Motor neuron (in vitro differentiated cells): ENCODE measurements around the gene ZNF24. TPM values are rescaled to one million over a fixed set of nuclear protein-coding genes. Genes with fewer than 3 reads are reported as not detected.

ENCODE experiments used
- ATAC-seq, 8 experiments: fragments of 200-7000 bp; cut with Tn5 transposase; replicated peaks in 6 of 8; 2 replicates each; pipeline ENCODE4 v1.8.0; 2021; ENCODE audit warnings: mild to moderate bottlenecking in 8 of 8, moderate library complexity in 8 of 8
- H3K27ac ChIP-seq, 2 donors: fragments of 250-450 bp; sonication (Bioruptor Pico); 2 replicates each; pipeline ENCODE4 v1.9.0; 2021; ENCODE audit warnings: antibody characterized with exemption in 2 of 2, mild to moderate bottlenecking in 2 of 2, moderate library complexity in 1 of 2
- H3K4me1 ChIP-seq, 2 donors: fragments of 250-450 bp; sonication (Bioruptor Pico); replicated peaks in 1 of 2; 2 replicates each; pipeline ENCODE4 v1.6.1; 2021; ENCODE audit warnings: antibody characterized with exemption in 2 of 2, mild to moderate bottlenecking in 2 of 2, moderate library complexity in 1 of 2
- H3K4me3 ChIP-seq, 5 donors: fragments of 250-450 bp; sonication (Bioruptor Pico); 2 replicates each; pipeline ENCODE4 v1.9.0; 2021; ENCODE audit warnings: antibody characterized with exemption in 5 of 5, mild to moderate bottlenecking in 5 of 5, moderate library complexity in 4 of 5
- WGBS, 10 experiments: fragments of 450-650 bp; shearing (Covaris generic); methylation state at CpG; one replicate each; pipeline ENCODE4 v1.0.0; 2022; 5-methylcytosine and 5-hydroxymethylcytosine counted together
- in situ Hi-C, 9 experiments: fragments of 400-800 bp; cut with MboI; loops; one replicate each; pipeline ENCODE4 v1.15.0; 2021; ENCODE audit warnings: low sequenced_read_pairs in 9 of 9, low pct_unique_long_range_greater_than_20kb in 2 of 9; ENCODE audit not compliant: unreplicated experiment in 9 of 9
- total RNA-seq, 8 experiments: library from RNA; unstranded; fragments of 300-600 nt; gene quantifications; 2 replicates each; pipeline versions ENCODE4 v1.2.3 to v1.2.4, GENCODE V29; 2022

Gene ZNF24
- total RNA-seq: 10 to 100 TPM; 27.9 to 56.0 (median 44.5) TPM

GRCh38 chr18:35343936-35344735 is at the start of gene ZNF24:
Gene ZNF24 (minus strand): TSS chr18:35344420. CDS start chr18:35340650, 3,770 bp downstream.
- H3K4me3 ChIP-seq: peak within 1 kb of the TSS; percentile 77 to 100 (median 86)
- peak within 1 kb of the TSS; percentile 99 to 100 for H3K27ac ChIP-seq
- ATAC-seq: peak; percentile 85 to 93 (median 90)
- peaks cover 9 to 19% of the 10 kb centered on the region in 2 donors for H3K4me1 ChIP-seq
- in situ Hi-C loops: no loop called here
- 0 to 6% (median 2%) methylated on average over 2 to 5 of the region's 64 CpGs; no CpG with 5 or more reads in 6 of the 10 experiments for WGBS, 10 experiments

- ATAC-seq: no peak
- in situ Hi-C loops: no loop called here
- H3K27ac ChIP-seq: no peak overlapping the region
- no peak overlapping the region for H3K4me3 ChIP-seq
- no peaks in the 10 kb centered on the region for H3K4me1 ChIP-seq
Observed at GRCh38 chr18:35393716-35394115, 49.5 kb upstream of the ZNF24 start.

DNA sequence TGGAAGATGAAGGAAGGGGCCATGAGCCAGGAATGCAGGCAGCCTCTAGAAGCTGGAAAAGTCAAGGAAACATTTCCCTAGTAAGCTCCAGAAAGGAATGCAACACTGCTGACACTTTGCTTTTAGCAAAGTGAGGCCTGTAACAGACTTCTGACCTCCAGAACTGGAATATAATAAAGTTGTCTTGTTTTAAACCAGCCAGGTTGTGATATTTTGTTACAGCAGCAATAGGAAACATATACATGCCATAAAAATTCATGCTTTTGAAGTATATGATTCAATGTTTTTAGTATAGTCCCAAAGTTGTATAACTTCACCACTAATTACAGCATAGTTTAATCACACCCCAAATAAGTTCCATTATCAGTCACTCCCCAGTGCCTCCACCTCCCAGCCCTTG is 48.2 kb upstream of the ZNF24 start:
- in situ Hi-C loops: no loop called here
- Histone ChIP-seq H3K27ac (no peak overlapping the region), H3K4me1 (no peaks in the 10 kb centered on the region), H3K4me3 (no peak overlapping the region)
- ATAC-seq: no peak

DNA sequence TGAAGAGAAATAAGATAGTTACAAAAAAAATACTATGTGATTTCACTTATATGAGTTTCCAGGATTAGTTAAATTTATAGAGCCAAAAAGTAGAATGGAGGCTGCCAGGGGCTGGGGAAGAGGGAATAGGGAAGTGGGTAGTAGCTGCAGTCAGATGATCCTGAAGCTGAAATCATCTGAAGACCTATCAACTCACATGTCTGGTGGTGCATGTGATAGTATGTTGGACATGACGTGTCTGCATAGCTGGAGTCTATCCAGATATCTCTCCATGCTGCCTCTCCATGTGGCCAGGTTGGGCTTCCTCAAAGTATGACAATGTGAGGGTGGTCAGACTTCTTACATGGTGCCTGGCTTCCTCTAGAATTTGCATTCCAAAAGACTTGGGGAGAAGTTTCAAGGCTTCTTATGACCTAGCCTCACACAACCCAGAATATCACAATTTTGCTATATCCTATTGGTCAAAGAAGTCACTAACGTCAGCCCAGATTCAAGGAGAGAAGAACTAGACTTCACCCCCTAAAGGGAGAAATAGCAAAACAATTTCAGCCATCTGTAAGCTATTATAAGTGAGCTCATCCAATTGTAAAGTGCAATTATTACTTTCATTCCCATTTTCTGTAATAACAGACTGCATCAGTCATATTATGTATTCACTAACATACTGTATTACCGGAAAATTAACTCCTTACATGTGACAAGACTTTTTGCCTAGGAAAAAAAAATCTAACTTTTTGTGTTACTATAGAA is 46.9 kb upstream of the ZNF24 start:
- Histone ChIP-seq H3K4me1 (no peaks in the 10 kb centered on the region), H3K27ac (no peak overlapping the region), H3K4me3 (no peak overlapping the region)
- in situ Hi-C loops: no loop called here
- 0 to 92% (median 38%) methylated on average over 1 to 3 of the region's 3 CpGs; no CpG with 5 or more reads in 2 of the 10 experiments for WGBS, 10 experiments
- peak in 1 of 8 experiments; percentile 8 for ATAC-seq

DNA sequence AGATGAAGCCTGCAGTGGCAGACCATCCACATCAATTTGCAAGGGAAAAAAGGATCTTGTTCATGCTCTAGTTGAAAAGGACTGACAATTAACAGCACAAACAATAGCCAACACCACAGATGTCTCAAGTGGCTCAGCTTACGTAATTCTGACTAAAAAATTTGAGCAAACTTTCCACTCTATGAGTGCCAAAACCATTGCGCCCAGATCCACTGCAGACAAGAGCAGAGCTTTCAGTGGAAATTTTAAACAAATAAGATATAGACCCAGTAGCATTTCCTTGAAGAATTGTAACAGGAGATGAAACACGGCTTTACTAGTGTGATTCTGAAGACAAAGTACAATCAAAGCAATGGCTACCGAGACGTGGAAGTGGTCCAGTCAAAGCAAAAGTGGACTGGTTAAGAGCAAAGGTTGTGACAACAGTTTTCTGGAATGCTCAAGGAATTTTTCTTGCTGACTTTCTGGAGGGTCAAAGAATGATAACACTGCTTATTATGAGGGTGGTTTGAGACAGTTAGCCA is 44.9 kb upstream of the ZNF24 start:
- H3K27ac ChIP-seq: no peak overlapping the region
- no peak overlapping the region for H3K4me3 ChIP-seq
- H3K4me1 ChIP-seq: no peaks in the 10 kb centered on the region
- in situ Hi-C loops: no loop called here
- 11 to 85% (median 42%) methylated on average over 1 to 5 of the region's 5 CpGs; no CpG with 5 or more reads in 2 of the 10 experiments for WGBS, 10 experiments
- ATAC-seq: no peak

GRCh38 chr18:35387152-35387571 is 42.9 kb upstream of the ZNF24 start:
- Histone ChIP-seq H3K4me3 (no peak overlapping the region), H3K4me1 (no peaks in the 10 kb centered on the region), H3K27ac (no peak overlapping the region)
- WGBS, 10 experiments: 17 to 100% (median 88%) methylated on average over 1 to 3 of the region's 3 CpGs; no CpG with 5 or more reads in 2 of the 10 experiments
- ATAC-seq: peak in 3 of 8 experiments; percentile 39 to 51 (median 48)
- in situ Hi-C loops: no loop called here

GRCh38 chr18:35386600-35387100 is 42.4 kb upstream of the ZNF24 start:
- ATAC-seq: peak; percentile 56 to 88 (median 70)
- Histone ChIP-seq H3K4me3 (no peak overlapping the region), H3K4me1 (no peaks in the 10 kb centered on the region), H3K27ac (no peak overlapping the region)
- WGBS, 10 experiments: 0 to 43% (median 20%) methylated on average over 2 to 5 of the region's 7 CpGs; no CpG with 5 or more reads in 2 of the 10 experiments
- in situ Hi-C loops: no loop called here

GRCh38 chr18:35383136-35383535 is 38.9 kb upstream of the ZNF24 start:
- no peak overlapping the region for H3K4me3 ChIP-seq
- H3K27ac ChIP-seq: no peak overlapping the region
- in situ Hi-C loops: no loop called here
- WGBS, 10 experiments: 60 to 100% (median 86%) methylated on average over 1 of the region's 2 CpGs; no CpG with 5 or more reads in 4 of the 10 experiments
- no peak for ATAC-seq
- H3K4me1 ChIP-seq: no peaks in the 10 kb centered on the region

GRCh38 chr18:35379421-35379820 is 35.2 kb upstream of the ZNF24 start:
- 40 to 90% (median 63%) methylated on average over 1 to 2 of the region's 2 CpGs; no CpG with 5 or more reads in 4 of the 10 experiments for whole genome bisulfite sequencing, 10 experiments
- in situ Hi-C loops: no loop called here
- Histone ChIP-seq H3K27ac (no peak overlapping the region), H3K4me3 (no peak overlapping the region), H3K4me1 (no peaks in the 10 kb centered on the region)
- ATAC-seq: no peak

- WGBS, 10 experiments: 15 to 86% (median 51%) methylated on average over 1 to 4 of the region's 4 CpGs
- in situ Hi-C loops: no loop called here
- H3K4me1 ChIP-seq: no peaks in the 10 kb centered on the region
- ATAC-seq: peak in 1 of 8 experiments; percentile 23
- H3K4me3 ChIP-seq: no peak overlapping the region
- H3K27ac ChIP-seq: no peak overlapping the region
Observed at GRCh38 chr18:35378574-35378896, 34.3 kb upstream of the ZNF24 start.

GRCh38 chr18:35377875-35378573 is 33.8 kb upstream of the ZNF24 start:
- no peak overlapping the region for H3K4me3 ChIP-seq
- 42 to 100% (median 86%) methylated on average over 1 to 13 of the region's 14 CpGs; no CpG with 5 or more reads in 1 of the 10 experiments for WGBS, 10 experiments
- H3K27ac ChIP-seq: no peak overlapping the region
- no peaks in the 10 kb centered on the region for H3K4me1 ChIP-seq
- ATAC-seq: peak in 1 of 8 experiments; percentile 20
- in situ Hi-C loops: no loop called here

DNA sequence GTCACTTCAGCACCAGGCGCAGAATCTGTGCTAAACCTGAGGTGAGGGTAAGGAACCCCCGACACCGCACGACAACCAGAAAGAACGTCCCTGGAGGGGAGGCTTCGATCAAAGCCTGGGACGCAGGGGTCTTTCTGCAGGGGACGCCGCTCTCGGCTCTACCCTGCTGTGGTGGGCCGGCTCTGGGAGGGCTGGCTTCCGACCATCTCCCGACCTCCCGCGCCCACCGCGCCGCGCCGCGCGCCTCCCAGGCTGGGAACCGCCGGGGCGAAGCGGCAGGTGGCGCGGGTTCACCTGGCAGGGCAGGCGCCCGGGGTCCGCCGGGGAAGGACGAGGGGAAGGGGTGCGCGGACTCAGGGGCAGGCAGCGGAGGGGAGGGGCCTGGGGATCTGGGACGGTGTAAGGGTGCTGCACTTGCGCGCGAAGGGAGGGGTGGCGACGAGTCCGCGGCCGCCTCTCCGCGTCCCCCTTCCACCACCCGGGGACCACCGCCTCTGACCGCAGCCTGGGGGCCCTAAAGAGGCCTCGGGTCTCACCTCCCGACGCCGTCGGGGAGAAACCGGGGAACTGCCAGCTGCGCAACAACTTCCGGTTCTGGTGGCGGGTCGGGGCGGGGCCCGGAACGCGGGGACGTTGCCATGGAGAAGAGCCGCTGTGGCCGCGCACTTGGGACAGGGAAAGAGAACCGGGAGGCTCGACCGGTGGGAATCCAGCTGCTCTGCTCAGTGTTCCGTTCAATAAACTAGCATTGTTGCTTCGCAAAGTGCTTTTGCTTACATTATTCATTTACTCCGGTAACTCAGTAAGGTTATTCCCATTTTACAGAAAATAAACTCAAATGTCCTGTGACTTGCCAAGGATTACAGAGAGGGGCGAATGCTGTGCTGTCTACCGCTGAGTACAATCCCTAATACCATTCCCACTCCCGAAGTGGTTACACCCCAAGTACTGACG is 32.8 kb upstream of the ZNF24 start, which contains the start of gene ZNF396:
TSS of gene ZNF396 (minus strand) at position 596 of the 954 bp plus-strand sequence. CDS start 3,045 bp downstream, outside the sequence.
- in situ Hi-C loops: no loop called here
- 0 to 25% (median 7%) methylated on average over 1 to 19 of the region's 78 CpGs; no CpG with 5 or more reads in 2 of the 10 experiments for WGBS, 10 experiments
- peak; percentile 87 to 94 (median 90) for ATAC-seq
- Histone ChIP-seq H3K4me1 (no peaks in the 10 kb centered on the region), H3K4me3 (peak within 1 kb of the TSS; percentile 49 to 90 (median 64)), H3K27ac (peak within 1 kb of the TSS in 1 of 2 donors; percentile 62)
